Panc1 (cell line): ENCODE data around the gene SLC19A1. TPM values are rescaled to one million over a fixed set of nuclear protein-coding genes. Genes with fewer than 3 reads are reported as not detected.

Experiments
- ATAC-seq: fragments of 200-7000 bp; cut with Tn5 transposase; 2 replicates; pipeline ENCODE4 v1.9.1; 2020; ENCODE audit warnings: mild to moderate bottlenecking, moderate library complexity
- BruUV-seq: library from RNA; stranded (reverse); fragments of 400-500 nt; replicated peaks from 2 replicates; lab custom pipeline; 2021; lab: Mats Ljungman, UMichigan
- CTCF ChIA-PET: fragments of 300-600 bp; sonication (Branson Sonifier 250); formaldehyde crosslinking; loops from one replicate; lab custom pipeline; 2022; ENCODE audit warnings: antibody characterized with exemption; lab: Charles Lee
- POLR2A ChIA-PET: fragments of 300-600 bp; sonication (Branson Sonifier 250); formaldehyde crosslinking; loops from one replicate; lab custom pipeline; 2022; ENCODE audit warnings: antibody characterized with exemption; lab: Charles Lee
- DNase-seq: peaks from one replicate; pipeline ENCODE4 v3.0.0-alpha.2; 2010; ENCODE audit warnings: low read depth, low spot score
- H3K27ac ChIP-seq: 2 replicates; pipeline ENCODE4 v1.5.1; 2011; ENCODE audit warnings: mild to moderate bottlenecking, low read length, inconsistent platforms
- H3K27me3 ChIP-seq: fragments of 200-500 bp; sonication (Bioruptor generic); 2 replicates; pipeline ENCODE4 v1.6.0; 2014; ENCODE audit warnings: low read length, inconsistent platforms; ENCODE audit not compliant: control insufficient read depth, insufficient read depth
- H3K36me3 ChIP-seq: fragments of 200-500 bp; sonication (Bioruptor generic); 2 replicates; pipeline ENCODE4 v1.5.1; 2014; ENCODE audit warnings: inconsistent platforms, mild to moderate bottlenecking, low read length, moderate library complexity; ENCODE audit not compliant: control insufficient read depth, insufficient read depth
- H3K4me1 ChIP-seq: 2 replicates; pipeline ENCODE4 v1.5.1; 2011; ENCODE audit warnings: inconsistent platforms, mild to moderate bottlenecking, low read length, moderate library complexity; ENCODE audit not compliant: control insufficient read depth, insufficient read depth
- H3K4me3 ChIP-seq, 2 experiments: 2 replicates each; pipeline ENCODE4 v1.5.1; 2011 to 2012; ENCODE audit warnings: low read depth in 2 of 2, low read length in 2 of 2, mild to moderate bottlenecking in 2 of 2, inconsistent platforms in 1 of 2, moderate library complexity in 1 of 2
- H3K9me3 ChIP-seq: fragments of 200-500 bp; sonication (Bioruptor generic); 2 replicates; pipeline ENCODE4 v1.5.1; 2014; ENCODE audit warnings: low read depth, mild to moderate bottlenecking, inconsistent platforms, low read length, moderate library complexity; ENCODE audit not compliant: control insufficient read depth, insufficient read depth
- POLR2AphosphoS5 ChIP-seq: IDR thresholded peaks from 2 replicates; pipeline ENCODE4 v1.6.1; 2012; ENCODE audit warnings: mild to moderate bottlenecking, low read depth, low read length, moderate library complexity
- REST ChIP-seq, 2 experiments: IDR thresholded peaks; 2 replicates each; pipeline ENCODE4 v1.6.1; 2011 to 2012; ENCODE audit warnings: low read depth in 2 of 2, control low read depth in 1 of 2, low read length in 1 of 2, mild to moderate bottlenecking in 1 of 2, moderate library complexity in 1 of 2; ENCODE audit not compliant: insufficient read depth in 1 of 2
- SIN3A ChIP-seq: IDR thresholded peaks from 2 replicates; pipeline ENCODE4 v1.6.1; 2012; ENCODE audit warnings: low read depth, mild to moderate bottlenecking, low read length, moderate library complexity, borderline replicate concordance; ENCODE audit not compliant: insufficient read depth
- TCF7L2 ChIP-seq: IDR thresholded peaks from 2 replicates; pipeline ENCODE4 v1.6.1; 2011; ENCODE audit warnings: mild to moderate bottlenecking, low read depth, low read length, inconsistent platforms
- in situ Hi-C: cut with HindIII; loops from 2 replicates; pipeline ENCODE4 v1.10.0; 2016; ENCODE audit warnings: low sequenced_read_pairs, low pct_unique_long_range_greater_than_20kb
- intact Hi-C: fragments of 100-400 bp; cut with micrococcal nuclease; formaldehyde crosslinking; loops from one replicate; pipeline ENCODE4 v1.10.0; 2022; ENCODE audit not compliant: unreplicated experiment
- total RNA-seq: library from RNA; stranded (reverse); gene quantifications from one replicate; pipeline ENCODE4 v1.2.1, GENCODE V29; 2021; ENCODE audit not compliant: unreplicated experiment
- TF ChIP-seq, protein P1 (sequence below): fragments of 450-650 bp; IDR thresholded peaks from 2 replicates; pipeline ENCODE4 v1.5.1; 2017; ENCODE audit warnings: mild to moderate bottlenecking

The SLC19A1 gene
- total RNA-seq, 1 experiment from 2014 or later = 24.5 TPM

DNA sequence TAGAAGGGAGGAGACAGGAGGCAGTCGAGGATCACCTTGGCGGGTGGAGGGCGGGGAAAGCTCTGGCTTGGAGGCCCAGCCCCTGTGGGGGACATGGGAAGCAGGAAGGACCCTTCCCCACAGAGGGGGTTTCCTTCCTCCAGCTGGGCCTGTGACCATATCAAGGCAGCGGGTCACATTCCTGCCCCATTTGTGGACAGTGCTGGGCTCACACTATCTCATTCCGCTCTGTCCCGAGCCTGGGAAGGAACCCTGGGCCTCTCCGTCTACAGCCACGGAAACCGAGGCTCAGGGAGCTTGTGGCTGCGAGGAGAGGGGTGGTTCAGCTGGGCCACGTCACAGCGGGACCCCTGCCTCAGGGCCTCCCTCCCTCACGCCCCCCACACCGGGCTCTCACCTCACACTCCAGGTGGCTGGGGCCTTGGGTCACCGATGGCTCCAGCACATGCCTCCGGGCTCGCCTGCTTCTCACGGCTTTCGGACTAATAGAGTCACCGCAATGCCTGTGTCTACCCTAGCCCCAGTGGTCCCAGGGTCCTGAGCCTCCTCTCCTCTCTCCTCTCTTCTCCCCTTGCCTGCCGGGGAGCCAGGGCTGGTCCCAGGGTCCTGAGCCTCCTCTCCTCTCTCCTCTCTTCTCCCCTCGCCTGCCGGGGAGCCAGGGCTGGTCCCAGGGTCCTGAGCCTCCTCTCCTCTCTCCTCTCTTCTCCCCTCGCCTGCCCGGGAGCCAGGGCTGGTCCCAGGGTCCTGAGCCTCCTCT, 56.4 kb downstream of the SLC19A1 start:
- CTCF ChIA-PET = no interaction called here
- in situ Hi-C loops = no loop called here
- POLR2A ChIA-PET = no interaction called here
- TF ChIP-seq REST (IDR thresholded peaks at IDR 0.05; ENCODE audit: insufficient read depth in 1 of 2, low read depth in 2 of 2, low read length in 1 of 2) (no peak), SIN3A (no peak), POLR2AphosphoS5 (no peak), TCF7L2 (no peak)
- TF ChIP-seq, protein P1, sequence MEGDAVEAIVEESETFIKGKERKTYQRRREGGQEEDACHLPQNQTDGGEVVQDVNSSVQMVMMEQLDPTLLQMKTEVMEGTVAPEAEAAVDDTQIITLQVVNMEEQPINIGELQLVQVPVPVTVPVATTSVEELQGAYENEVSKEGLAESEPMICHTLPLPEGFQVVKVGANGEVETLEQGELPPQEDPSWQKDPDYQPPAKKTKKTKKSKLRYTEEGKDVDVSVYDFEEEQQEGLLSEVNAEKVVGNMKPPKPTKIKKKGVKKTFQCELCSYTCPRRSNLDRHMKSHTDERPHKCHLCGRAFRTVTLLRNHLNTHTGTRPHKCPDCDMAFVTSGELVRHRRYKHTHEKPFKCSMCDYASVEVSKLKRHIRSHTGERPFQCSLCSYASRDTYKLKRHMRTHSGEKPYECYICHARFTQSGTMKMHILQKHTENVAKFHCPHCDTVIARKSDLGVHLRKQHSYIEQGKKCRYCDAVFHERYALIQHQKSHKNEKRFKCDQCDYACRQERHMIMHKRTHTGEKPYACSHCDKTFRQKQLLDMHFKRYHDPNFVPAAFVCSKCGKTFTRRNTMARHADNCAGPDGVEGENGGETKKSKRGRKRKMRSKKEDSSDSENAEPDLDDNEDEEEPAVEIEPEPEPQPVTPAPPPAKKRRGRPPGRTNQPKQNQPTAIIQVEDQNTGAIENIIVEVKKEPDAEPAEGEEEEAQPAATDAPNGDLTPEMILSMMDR = no peak
- H3K9me3 ChIP-seq = no peaks in the 10 kb centered on the region
- ATAC-seq (no peak), DNase-seq (no peak)
- H3K4me3 ChIP-seq = no peak overlapping the region
- H3K27me3 ChIP-seq = no peaks in the 10 kb centered on the region
- peaks cover 3% of the 10 kb centered on the region; the same call in 1 of the 2 replicates for H3K36me3 ChIP-seq
- intact Hi-C loops = no loop called here
- TSS peak; percentile 55 for BruUV-seq
- H3K27ac ChIP-seq = peak overlapping the region; percentile 29; the same call in 1 of the 2 replicates
- peaks cover 24% of the 10 kb centered on the region for H3K4me1 ChIP-seq

DNA sequence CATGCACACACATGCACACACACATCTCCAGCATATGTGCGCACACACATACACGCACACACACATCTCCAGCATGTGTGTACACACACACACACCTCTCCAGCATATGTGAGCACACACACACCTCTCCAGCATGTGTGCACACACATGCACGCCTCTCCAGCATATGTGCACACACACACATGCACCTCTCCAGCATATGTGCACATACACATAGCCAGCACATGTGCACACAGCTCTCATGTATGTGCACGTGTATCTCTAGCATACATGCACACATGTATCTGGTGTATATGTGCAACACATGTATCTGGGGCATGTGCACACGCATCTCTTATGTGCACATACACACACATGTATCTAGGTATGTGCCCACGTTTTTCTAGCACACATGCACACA, 57.9 kb downstream of the SLC19A1 start:
- in situ Hi-C loops (no loop called here), intact Hi-C loops (no loop called here)
- Histone ChIP-seq H3K4me3 (no peak overlapping the region), H3K27me3 (no peaks in the 10 kb centered on the region), H3K9me3 (no peaks in the 10 kb centered on the region), H3K27ac (no peak overlapping the region), H3K36me3 (peaks cover 3% of the 10 kb centered on the region; the same call in 1 of the 2 replicates), H3K4me1 (peaks cover 21% of the 10 kb centered on the region)
- no TSS peak for BruUV-seq
- ATAC-seq (no peak), DNase-seq (no peak)
- TF ChIP-seq POLR2AphosphoS5 = no peak
- no peak for TF ChIP-seq TCF7L2
- TF ChIP-seq REST (IDR thresholded peaks at IDR 0.05; ENCODE audit: insufficient read depth in 1 of 2, low read depth in 2 of 2, low read length in 1 of 2) = no peak
- TF ChIP-seq SIN3A = no peak
- TF ChIP-seq, protein P1 = no peak
- CTCF ChIA-PET = no interaction called here
- POLR2A ChIA-PET = no interaction called here
